ENCODE measurements around the gene SBK2. TPM values are rescaled to one million over a fixed set of nuclear protein-coding genes. Genes with fewer than 3 reads are reported as not detected.
"Not testable (repeated sequence)": the region's sequence is repeated elsewhere in the genome, so short reads cannot be mapped to it uniquely, and the experiment has no call there.

The SBK2 gene
- polyA plus RNA-seq, 1 donor = 0.66 TPM

GRCh38 chr19:55578761-55579747, 42.1 kb upstream of the SBK2 start:
- peaks cover 12% of the 10 kb centered on the region for H3K36me3 ChIP-seq (ENCODE audit: control insufficient read depth, insufficient read depth, low read length)
- no peaks in the 10 kb centered on the region for H3K9me3 ChIP-seq (ENCODE audit: control insufficient read depth, low read depth, low read length)
- H3K4me1 ChIP-seq (ENCODE audit: control insufficient read depth, insufficient read depth, low read length) = peaks cover 16% of the 10 kb centered on the region
- no peak overlapping the region for H3K27ac ChIP-seq (ENCODE audit: low read length)
- no peaks in the 10 kb centered on the region for H3K27me3 ChIP-seq (ENCODE audit: control insufficient read depth, insufficient read depth, low read length)
- WGBS (ENCODE audit: insufficient coverage, low lambda C conversion rate) = 88% methylated on average over 8 of the region's 90 CpGs
- no peak for DNase-seq
- H3K4me3 ChIP-seq (ENCODE audit: low read length) = peak overlapping the region; percentile 97

DNA sequence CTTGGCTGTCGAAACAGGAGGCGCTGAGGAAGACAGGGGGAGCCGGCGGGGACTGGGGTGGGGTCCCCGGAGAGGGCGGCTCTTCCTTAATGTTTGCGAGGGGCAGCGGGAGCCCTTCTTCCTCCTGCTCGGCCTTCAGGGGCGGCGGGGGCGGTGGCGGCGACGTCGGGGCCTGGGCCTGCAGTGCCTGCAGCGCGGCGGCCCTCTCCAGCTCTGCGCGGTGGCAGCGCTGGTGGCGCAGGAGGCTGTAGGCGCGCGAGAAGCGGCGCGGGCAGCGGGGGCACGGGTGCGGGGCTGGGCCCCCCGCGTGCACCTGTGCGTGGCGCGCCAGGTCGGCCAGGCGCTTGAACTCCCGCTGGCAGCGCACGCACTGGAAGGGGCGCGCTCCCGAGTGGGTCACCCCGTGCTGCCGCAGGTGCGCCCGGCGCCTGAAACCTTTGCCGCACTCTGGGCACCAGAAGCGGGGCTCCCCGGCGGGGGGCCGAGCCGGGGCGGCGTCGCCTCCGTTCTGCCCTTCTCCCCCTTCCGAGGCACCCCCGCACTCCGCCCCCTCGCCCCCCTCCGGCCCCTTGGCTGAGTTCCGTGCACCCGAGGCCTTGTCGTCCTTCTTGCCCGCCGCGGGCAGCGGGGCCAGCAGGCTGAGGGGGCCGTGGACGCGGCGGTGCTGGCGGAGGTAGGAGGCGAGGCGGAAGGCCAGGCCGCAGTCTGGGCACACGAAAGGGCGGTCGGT, 41.3 kb upstream of the SBK2 start:
- Histone ChIP-seq H3K4me1 (ENCODE audit: control insufficient read depth, insufficient read depth, low read length) (peaks cover 16% of the 10 kb centered on the region), H3K36me3 (ENCODE audit: control insufficient read depth, insufficient read depth, low read length) (peaks cover 12% of the 10 kb centered on the region), H3K4me3 (ENCODE audit: low read length) (no peak overlapping the region), H3K27me3 (ENCODE audit: control insufficient read depth, insufficient read depth, low read length) (no peaks in the 10 kb centered on the region), H3K9me3 (ENCODE audit: control insufficient read depth, low read depth, low read length) (no peaks in the 10 kb centered on the region), H3K27ac (ENCODE audit: low read length) (no peak overlapping the region)
- no peak for DNase-seq
- no CpG with 5 or more reads among the region's 83 CpGs for WGBS (ENCODE audit: insufficient coverage, low lambda C conversion rate)

- Histone ChIP-seq H3K9me3 (ENCODE audit: control insufficient read depth, low read depth, low read length) (no peaks in the 10 kb centered on the region), H3K27ac (ENCODE audit: low read length) (no peak overlapping the region), H3K4me1 (ENCODE audit: control insufficient read depth, insufficient read depth, low read length) (peaks cover 11% of the 10 kb centered on the region), H3K27me3 (ENCODE audit: control insufficient read depth, insufficient read depth, low read length) (no peaks in the 10 kb centered on the region), H3K4me3 (ENCODE audit: low read length) (no peak overlapping the region), H3K36me3 (ENCODE audit: control insufficient read depth, insufficient read depth, low read length) (peaks cover 12% of the 10 kb centered on the region)
- 80% methylated on average over 1 of the region's 5 CpGs for WGBS (ENCODE audit: insufficient coverage, low lambda C conversion rate)
- DNase-seq = no peak
Measured at GRCh38 chr19:55576746-55577145, 39.8 kb upstream of the SBK2 start.

- not testable (repeated sequence) for H3K4me1 ChIP-seq (ENCODE audit: control insufficient read depth, insufficient read depth, low read length); H3K27ac ChIP-seq (ENCODE audit: low read length); DNase-seq; H3K9me3 ChIP-seq (ENCODE audit: control insufficient read depth, low read depth, low read length); H3K27me3 ChIP-seq (ENCODE audit: control insufficient read depth, insufficient read depth, low read length); H3K4me3 ChIP-seq (ENCODE audit: low read length)
- peaks cover 12% of the 10 kb centered on the region for H3K36me3 ChIP-seq (ENCODE audit: control insufficient read depth, insufficient read depth, low read length)
- WGBS (ENCODE audit: insufficient coverage, low lambda C conversion rate) = no CpG with 5 or more reads among the region's 6 CpGs
Measured at GRCh38 chr19:55573929-55574328, 37.0 kb upstream of the SBK2 start.

- no CpG with 5 or more reads among the region's 5 CpGs for WGBS (ENCODE audit: insufficient coverage, low lambda C conversion rate)
- not testable (repeated sequence) for H3K9me3 ChIP-seq (ENCODE audit: control insufficient read depth, low read depth, low read length); H3K27ac ChIP-seq (ENCODE audit: low read length); H3K27me3 ChIP-seq (ENCODE audit: control insufficient read depth, insufficient read depth, low read length); H3K4me3 ChIP-seq (ENCODE audit: low read length); H3K36me3 ChIP-seq (ENCODE audit: control insufficient read depth, insufficient read depth, low read length); H3K4me1 ChIP-seq (ENCODE audit: control insufficient read depth, insufficient read depth, low read length); DNase-seq
Measured at GRCh38 chr19:55569477-55569876, 32.5 kb upstream of the SBK2 start.

DNA sequence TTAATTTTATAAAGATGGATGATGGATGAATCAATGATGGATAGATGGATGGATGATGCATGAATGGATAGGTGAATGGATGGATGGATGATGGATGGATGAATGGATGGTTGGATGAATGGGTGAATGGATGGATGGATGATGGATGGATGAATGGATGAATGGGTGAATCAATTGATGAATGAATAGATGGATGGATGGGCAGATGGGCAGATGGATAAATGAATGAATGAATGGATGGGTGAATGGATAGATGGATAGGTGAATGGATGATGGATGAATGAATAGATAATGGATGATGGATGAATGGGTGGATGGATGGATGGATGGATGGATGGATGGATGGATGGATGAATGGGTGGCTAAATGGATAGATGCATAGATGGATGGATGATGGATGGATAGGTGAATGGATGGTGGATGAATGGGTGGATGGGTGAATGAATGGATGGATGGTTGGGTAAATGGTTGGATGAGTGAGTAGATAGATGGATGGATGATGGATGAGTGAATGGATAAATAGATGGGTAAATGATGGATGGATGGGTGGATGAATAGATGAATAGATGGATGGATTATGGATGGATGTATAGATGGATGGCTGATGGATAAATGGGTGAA, 30.9 kb upstream of the SBK2 start:
- H3K27me3 ChIP-seq (ENCODE audit: control insufficient read depth, insufficient read depth, low read length) = no peaks in the 10 kb centered on the region
- peaks cover 20% of the 10 kb centered on the region for H3K4me1 ChIP-seq (ENCODE audit: control insufficient read depth, insufficient read depth, low read length)
- H3K9me3 ChIP-seq (ENCODE audit: control insufficient read depth, low read depth, low read length) = peaks cover 7% of the 10 kb centered on the region

DNA sequence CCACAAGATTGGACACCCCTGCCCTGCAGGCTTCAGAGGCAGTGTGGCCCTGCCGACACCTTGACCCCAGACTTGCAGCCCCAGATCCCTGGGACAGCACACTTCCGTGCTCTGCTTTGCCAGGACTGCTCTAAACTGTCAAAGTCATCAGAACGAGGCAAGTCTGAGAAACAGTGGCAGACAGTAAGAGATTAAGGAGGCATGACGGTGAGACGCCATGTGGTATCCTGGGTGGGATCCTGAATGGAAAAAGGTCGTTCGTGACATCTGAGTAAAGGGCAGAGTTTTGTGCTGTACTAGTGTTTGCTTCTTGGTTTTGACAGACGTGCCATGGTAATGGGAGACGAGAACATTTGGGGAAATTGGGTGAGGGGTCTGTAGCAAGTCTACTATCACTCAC, 29.9 kb upstream of the SBK2 start:
- no peak overlapping the region for H3K27ac ChIP-seq (ENCODE audit: low read length)
- 30% methylated on average over 2 of the region's 9 CpGs for WGBS (ENCODE audit: insufficient coverage, low lambda C conversion rate)
- peaks cover 21% of the 10 kb centered on the region for H3K4me1 ChIP-seq (ENCODE audit: control insufficient read depth, insufficient read depth, low read length)
- no peaks in the 10 kb centered on the region for H3K27me3 ChIP-seq (ENCODE audit: control insufficient read depth, insufficient read depth, low read length)
- no peak overlapping the region for H3K4me3 ChIP-seq (ENCODE audit: low read length)
- peaks cover 7% of the 10 kb centered on the region for H3K9me3 ChIP-seq (ENCODE audit: control insufficient read depth, low read depth, low read length)
- DNase-seq = no peak
- H3K36me3 ChIP-seq (ENCODE audit: control insufficient read depth, insufficient read depth, low read length) = no peaks in the 10 kb centered on the region

More for the DNA sequence above, 30.9 kb upstream of the SBK2 start:
- no peak overlapping the region for H3K27ac ChIP-seq (ENCODE audit: low read length)
- no peaks in the 10 kb centered on the region for H3K36me3 ChIP-seq (ENCODE audit: control insufficient read depth, insufficient read depth, low read length)
- no peak for DNase-seq
- no peak overlapping the region for H3K4me3 ChIP-seq (ENCODE audit: low read length)

- peaks cover 7% of the 10 kb centered on the region for H3K9me3 ChIP-seq (ENCODE audit: control insufficient read depth, low read depth, low read length)
- H3K27me3 ChIP-seq (ENCODE audit: control insufficient read depth, insufficient read depth, low read length) = peaks cover 4% of the 10 kb centered on the region
- 23% methylated on average over 5 of the region's 12 CpGs for WGBS (ENCODE audit: insufficient coverage, low lambda C conversion rate)
- peaks cover 21% of the 10 kb centered on the region for H3K4me1 ChIP-seq (ENCODE audit: control insufficient read depth, insufficient read depth, low read length)
- no peak overlapping the region for H3K4me3 ChIP-seq (ENCODE audit: low read length)
- H3K27ac ChIP-seq (ENCODE audit: low read length) = peak overlapping the region; percentile 33
- no peaks in the 10 kb centered on the region for H3K36me3 ChIP-seq (ENCODE audit: control insufficient read depth, insufficient read depth, low read length)
- peak in 1 of 2 donors; percentile 63 for DNase-seq
Measured at GRCh38 chr19:55563261-55563690, 26.3 kb upstream of the SBK2 start.

- Histone ChIP-seq H3K9me3 (ENCODE audit: control insufficient read depth, low read depth, low read length) (peaks cover 4% of the 10 kb centered on the region), H3K4me3 (ENCODE audit: low read length) (no peak overlapping the region), H3K27me3 (ENCODE audit: control insufficient read depth, insufficient read depth, low read length) (peaks cover 4% of the 10 kb centered on the region), H3K36me3 (ENCODE audit: control insufficient read depth, insufficient read depth, low read length) (no peaks in the 10 kb centered on the region), H3K27ac (ENCODE audit: low read length) (no peak overlapping the region), H3K4me1 (ENCODE audit: control insufficient read depth, insufficient read depth, low read length) (peaks cover 18% of the 10 kb centered on the region)
- WGBS (ENCODE audit: insufficient coverage, low lambda C conversion rate) = no CpG with 5 or more reads among the region's 9 CpGs
- no peak for DNase-seq
Measured at GRCh38 chr19:55559684-55560083, 22.8 kb upstream of the SBK2 start.

DNA sequence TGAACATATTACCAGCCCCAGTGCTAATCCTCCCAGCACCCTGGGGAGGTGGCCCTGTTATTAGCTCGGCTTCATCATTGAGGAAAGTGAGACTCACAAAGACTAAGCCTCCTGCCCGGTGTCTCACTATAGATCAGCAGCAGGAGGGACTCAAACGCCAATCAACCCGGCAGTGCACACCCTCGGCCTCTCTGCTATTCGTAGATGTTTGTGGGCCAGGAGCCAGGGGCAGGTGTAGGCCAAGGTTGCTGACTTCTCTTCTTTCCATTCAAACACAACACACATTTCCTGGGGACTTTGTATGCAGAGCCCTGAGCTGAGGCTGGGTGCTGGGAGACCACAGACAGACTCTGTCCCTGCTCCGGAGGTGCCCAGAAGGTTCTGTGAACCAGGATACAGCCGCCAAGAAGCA, 17.8 kb upstream of the SBK2 start:
- no peaks in the 10 kb centered on the region for H3K9me3 ChIP-seq (ENCODE audit: control insufficient read depth, low read depth, low read length)
- DNase-seq = no peak

More for the DNA sequence above, 17.8 kb upstream of the SBK2 start:
- Histone ChIP-seq H3K27me3 (ENCODE audit: control insufficient read depth, insufficient read depth, low read length) (peaks cover 21% of the 10 kb centered on the region), H3K4me1 (ENCODE audit: control insufficient read depth, insufficient read depth, low read length) (peaks cover 6% of the 10 kb centered on the region), H3K36me3 (ENCODE audit: control insufficient read depth, insufficient read depth, low read length) (no peaks in the 10 kb centered on the region), H3K4me3 (ENCODE audit: low read length) (no peak overlapping the region), H3K27ac (ENCODE audit: low read length) (no peak overlapping the region)
- no CpG with 5 or more reads among the region's 8 CpGs for WGBS (ENCODE audit: insufficient coverage, low lambda C conversion rate)

All from large intestine (tissue), 3 donors.